Measurements from ENCODE around the gene ATP5ME. TPM values are rescaled to one million over a fixed set of nuclear protein-coding genes. Genes with fewer than 3 reads are reported as not detected.
"Not testable (repeated sequence)": the region's sequence is repeated elsewhere in the genome, so short reads cannot be mapped to it uniquely, and the experiment has no call there.

Gene ATP5ME
- polyA plus RNA-seq, 1 of the 3 experiments (the other 2 are of a cell fraction), result 1,185 TPM

- no peak for TF ChIP-seq USF1 (IDR thresholded peaks at IDR 0.05; ENCODE audit: borderline replicate concordance, low read depth)
- no peak for TF ChIP-seq PBX3 (IDR thresholded peaks at IDR 0.05)
- no peak for TF ChIP-seq FOXM1 (IDR thresholded peaks at IDR 0.05; ENCODE audit: low read depth)
These were observed 32.9 kb upstream of the ATP5ME start (continued) for GRCh38 chr4:706834-707598.

- H3K36me3 ChIP-seq (replicated peaks in 1 of 2; ENCODE audit: control insufficient read depth in 1 of 2, insufficient read depth in 2 of 2, low read length in 1 of 2); H3K27me3 ChIP-seq (ENCODE audit: insufficient read depth); CTCF ChIA-PET; H3F3A ChIP-seq (replicated peaks; ENCODE audit: insufficient read depth); POLR2A ChIA-PET; DNase-seq; H3K9me2 ChIP-seq; H3K9me3 ChIP-seq: not testable (repeated sequence)
- peak overlapping the region; percentile 69 to 87 for H3K27ac ChIP-seq (ENCODE audit: low read depth in 2 of 2, low read length in 1 of 2)
- H4K20me1 ChIP-seq (ENCODE audit: insufficient read depth), result peaks cover 39% of the 10 kb centered on the region
- H3K4me3 ChIP-seq (ENCODE audit: low read depth in 2 of 2, low read length in 1 of 2), result peak overlapping the region; percentile 93 to 97
- H3K4me1 ChIP-seq (ENCODE audit: control insufficient read depth in 1 of 2, insufficient read depth in 2 of 2, low read depth in 1 of 2, low read length in 1 of 2), result peaks cover 0 to 25% of the 10 kb centered on the region in 2 experiments; a peak in 2 of 4 replicates
- H3K79me2 ChIP-seq (ENCODE audit: insufficient read depth), result peaks cover 51% of the 10 kb centered on the region
- H2AFZ ChIP-seq (ENCODE audit: low read depth), result peak overlapping the region; percentile 78; the same call in 1 of the 2 replicates
- 0 out of 2 replicates have a peak, but pooled peaks have one; percentile 3 for TF ChIP-seq SIN3A (IDR thresholded peaks at IDR 0.05; ENCODE audit: borderline replicate concordance, low read depth, low read length)
- 0% methylated on average over 5 of the region's 21 CpGs for WGBS (ENCODE audit: low lambda C conversion rate)
- H3K4me2 ChIP-seq, result peak overlapping the region; percentile 98
- peak overlapping the region; percentile 100 for H3K9ac ChIP-seq
These were observed 32.1 kb upstream of the ATP5ME start for GRCh38 chr4:706083-706633.

- CTCF ChIA-PET, result interaction anchor here (0.7 kb wide), 1 partner anchor 37 kb away, joined by 3 read pairs; no protein-coding TSS in a partner anchor
- Histone ChIP-seq H3K4me3 (ENCODE audit: low read depth in 2 of 2, low read length in 1 of 2) (peak within 1 kb of the TSS; percentile 93 to 97), H3K36me3 (replicated peaks in 1 of 2; ENCODE audit: control insufficient read depth in 1 of 2, insufficient read depth in 2 of 2, low read length in 1 of 2) (peaks cover 0 to 7% of the 10 kb centered on the region in 2 experiments), H3K4me2 (peak within 1 kb of the TSS; percentile 98), H4K20me1 (ENCODE audit: insufficient read depth) (peaks cover 32% of the 10 kb centered on the region), H3K4me1 (ENCODE audit: control insufficient read depth in 1 of 2, insufficient read depth in 2 of 2, low read depth in 1 of 2, low read length in 1 of 2) (peaks cover 0 to 25% of the 10 kb centered on the region in 2 experiments; a peak in 2 of 4 replicates), H3K9me2 (no peaks in the 10 kb centered on the region), H3K27me3 (ENCODE audit: insufficient read depth) (no peaks in the 10 kb centered on the region), H3K27ac (ENCODE audit: low read depth in 2 of 2, low read length in 1 of 2) (peak within 1 kb of the TSS; percentile 69 to 87), H3K9me3 (no peaks in the 10 kb centered on the region), H3K79me2 (ENCODE audit: insufficient read depth) (peaks cover 44% of the 10 kb centered on the region), H3K9ac (peak within 1 kb of the TSS; percentile 100), H3F3A (replicated peaks; ENCODE audit: insufficient read depth) (peaks cover 3% of the 10 kb centered on the region), H2AFZ (ENCODE audit: low read depth) (peak within 1 kb of the TSS; percentile 78; the same call in 1 of the 2 replicates)
- POLR2A ChIA-PET, result no interaction called here
- DNase-seq, result peak; percentile 100
- 4% methylated on average over 30 of the region's 82 CpGs for WGBS (ENCODE audit: low lambda C conversion rate)
- TF ChIP-seq REST (IDR thresholded peaks at IDR 0.05; ENCODE audit: low read depth, low read length), result 0 out of 2 replicates have a peak, but pooled peaks have one; percentile 41
- no peak for TF ChIP-seq RAD21 (IDR thresholded peaks at IDR 0.05; ENCODE audit: low read length)
- TF ChIP-seq SMC3 (IDR thresholded peaks at IDR 0.05; ENCODE audit: low read depth, low read length), result no peak
- TF ChIP-seq EZH2phosphoT487 (IDR thresholded peaks at IDR 0.05; ENCODE audit: borderline replicate concordance, low read depth), result no peak
- TF ChIP-seq GATA2 (CRISPR knock-in tag; IDR thresholded peaks at IDR 0.05), result no peak
- TF ChIP-seq IRF3 (IDR thresholded peaks at IDR 0.05; ENCODE audit: low read depth, low read length), result no peak
- no peak for TF ChIP-seq JUND (IDR thresholded peaks at IDR 0.05)
- TF ChIP-seq SIN3A (IDR thresholded peaks at IDR 0.05; ENCODE audit: borderline replicate concordance, low read depth, low read length), result 0 out of 2 replicates have a peak, but pooled peaks have one; percentile 7
- peak; percentile 77 for TF ChIP-seq NRF1 (IDR thresholded peaks at IDR 0.05; ENCODE audit: low read depth, low read length)
These were observed 31.4 kb upstream of the ATP5ME start, which contains the start of gene PCGF3 for GRCh38 chr4:705278-706082. TSS of gene PCGF3 (plus strand) at chr4:705832. CDS start at chr4:733681, 27,849 bp downstream.

Data from SK-N-SH (cell line).